ENCODE data around the gene PPP1R8. TPM values are rescaled to one million over a fixed set of nuclear protein-coding genes. Genes with fewer than 3 reads are reported as not detected.
"Not testable (repeated sequence)": the region's sequence is repeated elsewhere in the genome, so short reads cannot be mapped to it uniquely, and the experiment has no call there.

Gene PPP1R8
- total RNA-seq, 1 donor from 2014 or later: 27.4 TPM

DNA sequence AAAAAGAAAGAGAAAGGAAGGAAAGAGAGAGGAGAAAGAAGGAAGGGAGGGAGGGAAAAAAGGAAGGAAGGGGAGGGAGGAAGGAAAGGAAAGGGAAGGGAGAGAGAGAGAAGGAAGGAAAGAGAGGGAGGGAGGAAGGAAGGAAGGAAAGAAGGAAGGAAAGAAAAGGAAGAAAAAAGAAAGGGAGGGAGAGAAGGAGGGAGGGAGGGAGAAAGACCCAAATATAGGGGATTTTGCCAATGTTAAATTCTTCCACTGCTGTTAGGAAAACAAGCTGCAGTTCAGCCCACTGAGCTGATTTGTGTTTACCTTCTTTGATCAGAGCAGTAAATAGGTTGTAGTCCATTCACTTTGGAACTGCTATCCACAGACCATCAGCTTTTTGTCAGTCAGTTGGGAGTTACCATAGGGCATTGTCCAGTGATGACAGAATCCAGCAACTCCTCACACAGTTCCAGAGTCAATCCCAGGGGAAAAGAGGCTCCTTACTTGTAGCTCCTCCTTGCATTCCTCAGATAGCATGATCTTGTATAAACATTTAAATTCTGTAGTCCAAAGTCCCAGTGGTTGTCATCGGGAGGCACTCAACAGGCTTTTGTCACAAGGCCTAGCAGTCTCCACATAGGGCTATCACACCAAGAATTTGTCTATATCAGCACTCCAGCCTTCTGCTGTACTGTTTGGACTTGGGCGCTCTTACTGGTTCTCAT lies 13.5 kb upstream of the PPP1R8 start:
- TF ChIP-seq, protein P1, sequence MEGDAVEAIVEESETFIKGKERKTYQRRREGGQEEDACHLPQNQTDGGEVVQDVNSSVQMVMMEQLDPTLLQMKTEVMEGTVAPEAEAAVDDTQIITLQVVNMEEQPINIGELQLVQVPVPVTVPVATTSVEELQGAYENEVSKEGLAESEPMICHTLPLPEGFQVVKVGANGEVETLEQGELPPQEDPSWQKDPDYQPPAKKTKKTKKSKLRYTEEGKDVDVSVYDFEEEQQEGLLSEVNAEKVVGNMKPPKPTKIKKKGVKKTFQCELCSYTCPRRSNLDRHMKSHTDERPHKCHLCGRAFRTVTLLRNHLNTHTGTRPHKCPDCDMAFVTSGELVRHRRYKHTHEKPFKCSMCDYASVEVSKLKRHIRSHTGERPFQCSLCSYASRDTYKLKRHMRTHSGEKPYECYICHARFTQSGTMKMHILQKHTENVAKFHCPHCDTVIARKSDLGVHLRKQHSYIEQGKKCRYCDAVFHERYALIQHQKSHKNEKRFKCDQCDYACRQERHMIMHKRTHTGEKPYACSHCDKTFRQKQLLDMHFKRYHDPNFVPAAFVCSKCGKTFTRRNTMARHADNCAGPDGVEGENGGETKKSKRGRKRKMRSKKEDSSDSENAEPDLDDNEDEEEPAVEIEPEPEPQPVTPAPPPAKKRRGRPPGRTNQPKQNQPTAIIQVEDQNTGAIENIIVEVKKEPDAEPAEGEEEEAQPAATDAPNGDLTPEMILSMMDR (conservative IDR thresholded peaks at IDR 0.05; ENCODE audit: low read depth, low read length): no peak
- no peak overlapping the region for H3K4me3 ChIP-seq (ENCODE audit: low read depth, low read length)
- peak; percentile 25 for DNase-seq (ENCODE audit: low read depth)

DNA sequence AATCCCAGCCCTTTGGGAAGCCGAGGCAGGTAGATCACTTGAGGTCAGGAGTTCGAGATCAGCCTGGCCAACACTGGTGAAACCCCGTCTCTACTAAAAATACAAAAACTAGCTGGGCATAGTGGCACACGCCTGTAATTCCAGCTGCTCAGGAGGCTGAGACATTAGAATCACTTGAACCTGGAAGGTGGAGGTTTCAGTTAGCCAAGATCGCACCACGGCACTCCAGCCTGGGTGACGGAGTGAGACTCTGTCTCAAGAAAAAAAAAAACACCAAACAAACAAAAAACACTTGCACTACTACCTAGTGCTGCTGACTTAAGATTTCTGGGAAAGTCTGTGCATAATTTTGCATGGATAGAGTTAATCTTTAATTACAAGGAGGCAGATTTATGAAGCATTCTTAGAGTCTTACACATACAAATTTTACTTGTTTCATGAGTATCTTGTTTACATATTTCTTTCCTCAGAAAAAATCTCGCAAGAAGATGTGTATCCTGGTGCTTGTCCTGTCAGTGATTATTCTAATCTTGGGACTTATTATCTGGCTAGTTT lies 8.7 kb upstream of the PPP1R8 start:
- peak overlapping the region; percentile 2 for H3K4me3 ChIP-seq (ENCODE audit: low read depth, low read length)
- DNase-seq (ENCODE audit: low read depth): peak; percentile 69
- TF ChIP-seq, protein P1 (conservative IDR thresholded peaks at IDR 0.05; ENCODE audit: low read depth, low read length): no peak

DNA sequence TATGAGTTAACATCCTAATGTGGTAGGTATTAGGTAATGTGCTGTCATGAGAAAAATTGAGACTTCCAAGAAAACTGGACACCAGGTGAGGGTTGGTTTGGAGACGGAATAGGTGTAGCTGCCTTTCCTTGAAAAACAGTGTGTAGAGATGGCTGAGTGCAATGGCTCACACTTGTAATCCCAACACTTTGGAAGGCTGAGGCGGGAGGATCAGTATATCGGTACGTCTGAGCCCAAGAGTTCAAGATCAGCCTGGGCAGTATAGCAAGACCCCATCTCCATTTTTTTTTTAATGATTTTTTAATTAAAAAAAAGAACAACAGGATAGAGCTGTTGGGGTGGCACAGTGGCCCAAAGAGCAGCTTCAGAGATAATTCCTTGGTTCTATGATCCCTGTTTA lies 6.8 kb upstream of the PPP1R8 start:
- H3K4me3 ChIP-seq (ENCODE audit: low read depth, low read length): no peak overlapping the region
- no peak for DNase-seq (ENCODE audit: low read depth)
- TF ChIP-seq, protein P1 (conservative IDR thresholded peaks at IDR 0.05; ENCODE audit: low read depth, low read length): no peak

DNA sequence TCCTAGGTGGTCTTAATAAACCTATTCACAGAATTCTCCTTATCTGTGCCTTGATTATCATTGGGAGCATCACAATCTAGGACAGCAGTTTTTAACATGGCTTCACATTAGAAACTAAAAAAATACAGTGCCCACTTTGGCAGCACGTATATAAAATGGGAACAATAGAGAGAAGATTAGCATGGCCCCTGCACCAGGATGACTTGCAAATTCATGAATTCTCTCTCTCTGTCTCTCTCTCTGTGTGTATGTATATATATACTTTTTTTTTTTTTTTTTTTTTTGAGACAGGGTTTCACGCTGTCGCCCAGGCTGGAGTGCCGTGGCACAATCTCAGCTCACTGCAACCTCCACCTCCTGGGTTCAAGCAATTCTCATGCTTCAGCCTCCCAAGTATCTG lies 6.2 kb upstream of the PPP1R8 start:
- DNase-seq (ENCODE audit: low read depth): no peak
- TF ChIP-seq, protein P1 (conservative IDR thresholded peaks at IDR 0.05; ENCODE audit: low read depth, low read length): no peak
- H3K4me3 ChIP-seq (ENCODE audit: low read depth, low read length): no peak overlapping the region

DNA sequence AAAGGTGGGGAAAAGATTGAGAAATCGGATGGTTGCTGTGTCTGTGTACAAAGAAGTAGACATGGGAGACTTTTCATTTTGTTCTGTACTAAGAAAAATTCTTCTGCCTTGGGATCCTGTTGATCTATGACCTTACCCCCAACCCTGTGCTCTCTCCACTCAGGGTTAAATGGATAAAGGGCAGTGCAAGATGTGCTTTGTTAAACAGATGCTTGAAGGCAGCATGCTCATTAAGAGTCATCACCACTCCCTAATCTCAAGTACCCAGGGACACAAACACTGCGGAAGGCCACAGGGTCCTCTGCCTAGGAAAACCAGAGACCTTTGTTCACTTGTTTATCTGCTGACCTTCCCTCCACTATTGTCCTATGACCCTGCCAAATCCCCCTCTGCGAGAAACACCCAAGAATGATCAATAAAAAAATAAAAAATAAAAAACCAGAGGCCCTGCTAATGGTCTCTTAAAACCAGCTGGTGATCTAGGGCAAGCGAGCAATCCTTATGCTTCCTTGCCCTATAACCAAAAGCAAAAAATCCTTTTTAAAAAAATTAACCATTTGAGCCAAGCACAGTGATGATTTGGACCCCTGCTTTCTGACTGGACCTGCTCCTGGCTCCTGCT lies 1.1 kb upstream of the PPP1R8 start:
- not testable (repeated sequence) for DNase-seq (ENCODE audit: low read depth)
- H3K4me3 ChIP-seq (ENCODE audit: low read depth, low read length): peak overlapping the region; percentile 87

DNA sequence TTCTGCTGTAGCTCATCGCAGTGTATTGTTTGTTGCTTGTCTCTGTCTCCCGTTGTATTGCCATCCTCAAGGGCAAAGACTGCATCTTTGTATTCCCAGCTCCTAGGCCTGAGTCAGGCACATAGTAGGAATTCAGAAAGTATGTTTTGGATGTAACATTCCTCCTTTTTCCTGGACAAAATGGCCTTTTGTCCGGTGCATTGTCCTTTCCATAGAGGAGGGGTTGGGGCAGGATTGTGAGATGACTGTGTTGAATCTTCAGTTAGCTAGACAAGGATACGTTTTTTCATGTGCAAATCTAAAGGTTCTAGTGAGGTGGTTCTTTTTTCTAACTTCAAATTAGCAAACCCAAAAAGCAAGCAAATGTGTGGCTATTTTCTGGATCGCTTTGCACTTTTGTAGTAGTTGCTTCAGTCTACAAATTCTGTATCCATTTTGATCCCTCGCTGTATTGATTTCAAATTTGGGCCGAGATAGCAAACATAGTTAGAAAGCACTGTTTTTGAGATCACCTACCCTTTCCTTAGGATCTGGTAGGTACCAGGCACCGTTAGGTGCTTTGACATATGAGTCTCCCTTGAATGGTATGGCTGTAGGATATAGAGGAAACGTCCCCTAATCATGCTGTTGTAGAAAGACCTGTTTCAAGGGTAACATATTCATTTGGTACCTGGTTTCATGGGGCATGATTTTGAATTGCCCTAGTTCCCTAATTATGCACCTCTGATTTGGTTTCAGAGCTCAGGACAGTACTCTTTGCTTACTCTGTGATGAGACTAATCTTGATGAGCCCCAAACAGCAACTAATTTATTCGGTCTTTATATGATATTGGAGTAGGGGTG lies 1.2 kb downstream of the PPP1R8 start:
- peak overlapping the region; percentile 87 for H3K4me3 ChIP-seq (ENCODE audit: low read depth, low read length)
- TF ChIP-seq, protein P1 (conservative IDR thresholded peaks at IDR 0.05; ENCODE audit: low read depth, low read length): no peak
- DNase-seq (ENCODE audit: low read depth): no peak

DNA sequence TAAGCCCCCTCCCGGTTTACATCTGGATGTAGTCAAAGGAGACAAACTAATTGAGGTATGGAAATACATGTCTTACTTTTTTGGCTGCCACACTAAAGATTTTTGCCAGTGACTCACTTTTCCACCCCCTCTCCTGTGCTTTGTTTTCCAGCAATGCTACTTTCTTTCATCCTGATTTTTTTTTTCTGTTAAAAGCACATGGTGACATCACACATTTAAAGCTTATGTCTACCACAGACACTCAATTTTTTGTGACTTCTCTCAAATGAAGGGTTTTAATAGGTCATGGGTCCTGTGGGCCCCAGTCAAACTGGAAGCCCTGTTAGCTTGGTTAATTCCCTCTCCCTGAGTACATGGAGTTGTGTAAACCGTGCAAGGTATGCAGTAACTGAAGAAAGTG lies 2.2 kb downstream of the PPP1R8 start:
- TF ChIP-seq, protein P1 (conservative IDR thresholded peaks at IDR 0.05; ENCODE audit: low read depth, low read length): no peak
- no peak overlapping the region for H3K4me3 ChIP-seq (ENCODE audit: low read depth, low read length)
- DNase-seq (ENCODE audit: low read depth): no peak
